ENCODE data around the gene IL1R1. TPM values are rescaled to one million over a fixed set of nuclear protein-coding genes. Genes with fewer than 3 reads are reported as not detected.

Gene IL1R1
- total RNA-seq, 1 donor from 2014 or later, result 27.7 TPM

Other genes with a start within 250 kb of the IL1R1 start
- gene IL1R2, start 150.8 kb upstream of the IL1R1 start, total RNA-seq, result 1.0 TPM
- 0.35 TPM for gene IL1RL2, start 44.3 kb downstream of the IL1R1 start, total RNA-seq
- 1.1 TPM for gene IL1RL1, start 168.8 kb downstream of the IL1R1 start, total RNA-seq
- gene IL18R1, start 213.1 kb downstream of the IL1R1 start, total RNA-seq, result 1.3 TPM